GM12801 (cell line): ENCODE results near the gene MRGPRF.

Experiments
- TF ChIP-seq, protein P1 (sequence below): IDR thresholded peaks from one replicate; pipeline ENCODE4 v1.5.1; 2011; ENCODE audit warnings: control low read depth; ENCODE audit not compliant: insufficient read length; ENCODE audit errors: extremely low read depth

Gene MRGPRF

DNA sequence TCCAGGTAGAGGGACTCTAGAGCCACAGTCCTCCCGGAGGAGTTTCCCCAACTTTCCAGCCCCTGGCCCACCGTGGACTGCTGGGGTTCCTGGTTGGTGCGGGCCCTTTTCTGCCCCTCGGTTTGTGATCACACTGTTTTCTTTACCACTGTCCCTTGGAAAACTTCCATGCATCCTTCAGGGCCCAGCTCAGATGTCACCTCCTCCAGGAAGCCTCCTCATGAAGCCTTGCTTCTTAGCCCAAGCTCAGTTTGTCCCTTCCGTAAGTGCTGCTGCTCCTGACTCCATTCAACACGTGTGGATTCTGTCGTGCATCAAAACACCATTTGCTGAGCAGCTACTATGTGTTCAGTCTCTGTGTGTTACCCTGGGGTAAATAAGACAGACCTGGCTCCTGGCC lies 19.8 kb upstream of the MRGPRF start:
- TF ChIP-seq, protein P1, sequence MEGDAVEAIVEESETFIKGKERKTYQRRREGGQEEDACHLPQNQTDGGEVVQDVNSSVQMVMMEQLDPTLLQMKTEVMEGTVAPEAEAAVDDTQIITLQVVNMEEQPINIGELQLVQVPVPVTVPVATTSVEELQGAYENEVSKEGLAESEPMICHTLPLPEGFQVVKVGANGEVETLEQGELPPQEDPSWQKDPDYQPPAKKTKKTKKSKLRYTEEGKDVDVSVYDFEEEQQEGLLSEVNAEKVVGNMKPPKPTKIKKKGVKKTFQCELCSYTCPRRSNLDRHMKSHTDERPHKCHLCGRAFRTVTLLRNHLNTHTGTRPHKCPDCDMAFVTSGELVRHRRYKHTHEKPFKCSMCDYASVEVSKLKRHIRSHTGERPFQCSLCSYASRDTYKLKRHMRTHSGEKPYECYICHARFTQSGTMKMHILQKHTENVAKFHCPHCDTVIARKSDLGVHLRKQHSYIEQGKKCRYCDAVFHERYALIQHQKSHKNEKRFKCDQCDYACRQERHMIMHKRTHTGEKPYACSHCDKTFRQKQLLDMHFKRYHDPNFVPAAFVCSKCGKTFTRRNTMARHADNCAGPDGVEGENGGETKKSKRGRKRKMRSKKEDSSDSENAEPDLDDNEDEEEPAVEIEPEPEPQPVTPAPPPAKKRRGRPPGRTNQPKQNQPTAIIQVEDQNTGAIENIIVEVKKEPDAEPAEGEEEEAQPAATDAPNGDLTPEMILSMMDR = no peak

DNA sequence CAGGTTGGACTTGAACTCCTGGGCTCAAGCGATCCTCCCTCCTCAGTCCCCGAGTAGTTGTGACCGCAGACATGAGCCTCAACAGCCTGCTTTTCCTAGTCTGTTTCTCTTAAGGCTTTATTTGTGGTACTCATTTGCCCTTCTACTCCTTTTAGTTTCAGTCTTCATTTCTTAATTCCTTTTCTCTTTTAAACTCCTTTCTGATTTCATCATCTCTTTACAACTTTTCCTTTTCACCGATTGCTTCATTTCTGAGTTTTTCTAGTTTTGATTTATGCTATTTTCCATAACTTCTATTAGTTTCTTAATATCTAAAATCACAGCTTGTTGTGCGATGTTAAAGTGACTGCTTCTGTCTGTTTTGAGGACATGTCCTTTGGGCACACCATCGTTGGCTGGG lies 17.3 kb upstream of the MRGPRF start:
- TF ChIP-seq, protein P1 = no peak

DNA sequence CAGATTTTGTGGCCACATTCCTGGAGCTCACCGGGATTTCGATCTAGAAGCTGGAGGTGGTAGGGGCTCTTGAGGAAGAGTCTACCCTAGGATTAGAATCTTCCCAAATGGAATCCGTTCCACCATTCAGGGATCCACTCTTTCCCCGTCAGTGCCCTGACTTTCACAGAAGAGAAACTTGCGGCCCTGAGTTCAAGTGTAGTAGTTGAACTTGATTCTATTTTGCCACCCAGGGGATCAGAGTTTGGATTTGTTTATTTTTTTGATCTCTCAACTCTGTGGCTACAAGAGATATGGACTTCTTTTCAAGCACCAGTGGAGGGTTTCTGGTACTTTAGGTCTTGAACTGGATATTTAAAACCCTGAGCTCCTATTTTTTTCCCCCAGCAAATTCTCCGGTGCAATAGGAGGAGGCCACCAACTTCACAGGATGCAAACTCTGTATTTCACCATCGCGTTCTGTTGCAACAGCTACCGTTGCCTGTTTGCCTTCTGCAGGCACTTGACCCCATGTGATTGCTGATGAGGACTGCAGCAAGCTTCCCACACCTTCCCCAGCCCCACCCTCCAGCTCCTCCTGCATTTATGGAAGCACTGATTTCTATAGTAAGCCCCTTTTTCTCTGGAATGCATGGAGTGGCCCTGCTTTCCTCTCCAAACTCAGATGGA lies 14.8 kb upstream of the MRGPRF start:
- TF ChIP-seq, protein P1 = no peak

DNA sequence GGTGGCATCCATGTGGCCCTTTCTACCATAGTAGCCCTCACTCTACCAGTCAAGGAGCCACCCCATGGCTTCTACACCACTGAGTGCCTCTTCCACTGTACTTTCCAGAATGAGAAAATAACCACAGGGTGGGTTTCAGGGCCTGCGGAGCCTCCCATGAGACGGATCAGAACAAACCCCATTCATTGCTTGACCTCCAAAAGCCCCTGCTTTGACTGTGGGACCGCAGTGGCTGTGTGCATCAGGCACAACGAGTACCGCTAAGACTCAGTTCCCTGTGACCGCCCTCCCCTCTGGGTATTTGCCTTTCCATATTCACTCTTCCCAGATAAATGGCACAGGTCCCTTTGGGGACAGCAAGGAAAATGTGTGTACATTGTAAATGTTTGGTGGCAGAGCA lies 11.5 kb upstream of the MRGPRF start:
- TF ChIP-seq, protein P1 = no peak

DNA sequence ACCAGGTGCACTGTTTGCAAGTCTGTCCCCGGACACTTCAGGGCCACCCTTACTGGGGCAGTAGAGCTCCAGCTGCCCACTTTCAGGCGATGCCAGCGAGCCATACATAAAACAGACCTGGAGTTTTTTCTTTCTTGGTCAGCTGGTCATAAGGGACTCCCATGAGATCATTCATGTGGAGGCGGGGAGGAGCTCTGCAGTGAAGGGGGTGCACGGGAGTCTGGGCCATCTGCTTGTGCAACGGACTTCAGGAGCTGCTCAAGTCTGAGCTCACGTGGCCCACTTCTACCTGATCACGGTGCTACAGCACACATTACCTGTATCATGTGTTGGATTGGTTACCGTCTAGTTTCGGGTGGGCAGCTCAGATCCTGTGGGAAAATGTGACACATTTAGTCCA lies 9.2 kb upstream of the MRGPRF start:
- TF ChIP-seq, protein P1 = no peak

DNA sequence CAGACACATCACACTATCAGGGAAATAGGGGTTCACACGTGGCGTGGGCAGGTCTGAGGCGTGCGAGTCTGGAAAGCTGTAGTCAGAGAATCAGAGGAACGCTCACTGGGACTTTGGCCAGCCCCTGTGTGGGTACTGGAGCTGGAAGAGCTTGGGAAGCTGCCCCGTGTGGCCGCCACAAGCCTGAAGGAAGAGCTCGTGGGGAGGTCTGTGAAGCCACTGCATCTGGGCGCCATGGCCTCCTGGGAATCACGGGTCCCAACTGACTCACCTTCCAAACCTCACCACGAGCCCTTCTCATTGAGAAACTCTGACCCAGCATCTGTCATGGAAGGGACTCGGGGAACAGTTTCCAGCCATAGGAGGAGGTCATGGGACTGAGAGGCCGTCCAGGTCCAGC lies 5.9 kb upstream of the MRGPRF start:
- TF ChIP-seq, protein P1 = no peak

DNA sequence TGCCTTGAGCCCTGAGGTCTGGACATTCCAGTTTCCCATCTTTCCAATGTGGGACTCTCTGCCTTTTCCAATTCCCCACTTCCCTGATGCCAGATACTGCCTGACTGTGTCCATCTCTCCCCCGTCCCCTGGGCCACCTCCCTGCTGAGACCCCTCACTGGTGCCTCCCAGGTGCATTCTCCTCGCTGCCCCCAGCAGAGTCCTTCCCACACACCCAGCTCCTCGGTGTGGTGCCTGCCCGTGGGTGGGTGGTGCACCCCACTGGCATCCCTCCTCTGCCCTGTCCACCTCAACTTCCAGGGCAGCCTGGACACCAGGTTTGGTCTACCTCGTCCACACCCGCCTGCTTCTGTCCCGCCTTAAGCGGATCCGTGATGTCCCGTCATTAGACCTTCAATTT lies 4.9 kb upstream of the MRGPRF start:
- TF ChIP-seq, protein P1 = no peak
